A673 (cell line): ENCODE measurements around the gene TNPO3. TPM values are rescaled to one million over a fixed set of nuclear protein-coding genes. Genes with fewer than 3 reads are reported as not detected.

Experiments
- BruUV-seq: library from RNA; stranded (reverse); fragments of 400-500 nt; replicated peaks from 2 replicates; lab custom pipeline; 2021; lab: Mats Ljungman, UMichigan
- CTCF ChIA-PET: fragments of 300-600 bp; sonication (Branson Sonifier 250); formaldehyde crosslinking; loops from one replicate; lab custom pipeline; 2022; ENCODE audit warnings: antibody characterized with exemption; lab: Charles Lee
- POLR2A ChIA-PET: fragments of 300-600 bp; sonication (Branson Sonifier 250); formaldehyde crosslinking; loops from one replicate; lab custom pipeline; 2022; ENCODE audit warnings: antibody characterized with exemption; ENCODE audit not compliant: low non-redundant PET; lab: Charles Lee
- DNase-seq: peaks from one replicate; pipeline ENCODE4 v3.0.0-alpha.2; 2015; ENCODE audit warnings: low spot score
- H3K27ac ChIP-seq: fragments of 200-600 bp; sonication (generic); 2 replicates; pipeline ENCODE4 v1.5.1; 2016; ENCODE audit warnings: mixed run types, low read depth, mild to moderate bottlenecking, mixed read lengths, antibody characterized with exemption, low read length; ENCODE audit not compliant: poor library complexity, severe bottlenecking
- H3K27me3 ChIP-seq: fragments of 200-600 bp; sonication (generic); replicated peaks from 2 replicates; pipeline ENCODE4 v1.6.1; 2017; ENCODE audit warnings: mixed run types, low read depth, mild to moderate bottlenecking, mixed read lengths, antibody characterized with exemption, low read length; ENCODE audit not compliant: insufficient read depth, poor library complexity
- H3K36me3 ChIP-seq: fragments of 200-600 bp; sonication (generic); 2 replicates; pipeline ENCODE4 v1.6.1; 2016; ENCODE audit warnings: mixed run types, mild to moderate bottlenecking, mixed read lengths, antibody characterized with exemption, low read length; ENCODE audit not compliant: insufficient read depth, poor library complexity, severe bottlenecking
- H3K4me1 ChIP-seq: fragments of 200-600 bp; sonication (generic); 2 replicates; pipeline ENCODE4 v1.6.1; 2017; ENCODE audit warnings: mixed run types, mild to moderate bottlenecking, mixed read lengths, antibody characterized with exemption, low read length; ENCODE audit not compliant: insufficient read depth, poor library complexity, severe bottlenecking
- H3K4me3 ChIP-seq: fragments of 200-600 bp; sonication (generic); 2 replicates; pipeline ENCODE4 v1.5.1; 2016; ENCODE audit warnings: low read depth, mixed run types, mild to moderate bottlenecking, mixed read lengths, low read length; ENCODE audit not compliant: poor library complexity, severe bottlenecking
- H3K9me3 ChIP-seq: fragments of 200-600 bp; sonication (generic); 2 replicates; pipeline ENCODE4 v1.6.1; 2016; ENCODE audit warnings: mixed run types, low read depth, mild to moderate bottlenecking, mixed read lengths, antibody characterized with exemption, low read length; ENCODE audit not compliant: poor library complexity, severe bottlenecking
- CTCF ChIP-seq: fragments of 300-800, 200-600 bp; sonication (generic); conservative IDR thresholded peaks from 2 replicates; pipeline ENCODE4 v1.5.1; 2017; ENCODE audit warnings: low read depth, mild to moderate bottlenecking, antibody characterized with exemption, low read length, moderate library complexity, mixed read lengths
- EZH2 ChIP-seq: fragments of 200-600 bp; sonication (generic); IDR thresholded peaks from 2 replicates; pipeline ENCODE4 v1.6.1; 2017; ENCODE audit warnings: borderline replicate concordance, low read depth, mild to moderate bottlenecking, mixed read lengths, antibody characterized with exemption, low read length; ENCODE audit not compliant: poor library complexity, severe bottlenecking
- intact Hi-C: fragments of 100-400 bp; cut with micrococcal nuclease; formaldehyde crosslinking; loops from one replicate; pipeline ENCODE4 v1.10.0; 2022; ENCODE audit not compliant: unreplicated experiment
- total RNA-seq: library from RNA; stranded (reverse); gene quantifications from 2 replicates; pipeline ENCODE4 v1.2.3, GENCODE V29; 2021

TNPO3 gene
- total RNA-seq, 1 experiment from 2014 or later = 77.8 TPM

GRCh38 chr7:128982105-128982504 lies 72.8 kb downstream of the TNPO3 start:
- ChIA-PET CTCF (no interaction called here), POLR2A (no interaction called here)
- TF ChIP-seq EZH2 = no peak
- TF ChIP-seq CTCF = no peak
- DNase-seq = no peak
- Histone ChIP-seq H3K9me3 (no peaks in the 10 kb centered on the region), H3K4me1 (no peaks in the 10 kb centered on the region), H3K4me3 (no peak overlapping the region), H3K36me3 (peaks cover 55% of the 10 kb centered on the region), H3K27ac (no peak overlapping the region), H3K27me3 (no peaks in the 10 kb centered on the region)
- no TSS peak for BruUV-seq
- intact Hi-C loops = no loop called here

GRCh38 chr7:128974241-128974934 lies 80.5 kb downstream of the TNPO3 start:
- no peak overlapping the region for H3K27ac ChIP-seq
- H3K4me3 ChIP-seq = no peak overlapping the region
- H3K4me1 ChIP-seq = no peaks in the 10 kb centered on the region
- H3K27me3 ChIP-seq = no peaks in the 10 kb centered on the region
- H3K36me3 ChIP-seq = peaks cover 76% of the 10 kb centered on the region
- TF ChIP-seq EZH2 (no peak), CTCF (no peak)
- intact Hi-C loops = no loop called here
- no peaks in the 10 kb centered on the region for H3K9me3 ChIP-seq
- no TSS peak for BruUV-seq
- no peak for DNase-seq
- CTCF ChIA-PET = no interaction called here
- POLR2A ChIA-PET = no interaction called here

- H3K27me3 ChIP-seq = no peaks in the 10 kb centered on the region
- intact Hi-C loops = no loop called here
Observed at GRCh38 chr7:128968624-128969023, 86.3 kb downstream of the TNPO3 start.

More at GRCh38 chr7:128968624-128969023, 86.3 kb downstream of the TNPO3 start:
- H3K36me3 ChIP-seq = peaks cover 80% of the 10 kb centered on the region
- no peak overlapping the region for H3K27ac ChIP-seq
- CTCF ChIA-PET = no interaction called here
- no peaks in the 10 kb centered on the region for H3K4me1 ChIP-seq
- no peak overlapping the region for H3K4me3 ChIP-seq
- TF ChIP-seq EZH2 (no peak), CTCF (no peak)
- BruUV-seq = no TSS peak
- H3K9me3 ChIP-seq = no peaks in the 10 kb centered on the region
- DNase-seq = no peak
- POLR2A ChIA-PET = no interaction called here
